Endothelial cell of umbilical vein (primary cell): ENCODE data around the gene DCAF4. TPM values are rescaled to one million over a fixed set of nuclear protein-coding genes. Genes with fewer than 3 reads are reported as not detected.

Experiments used
- BruUV-seq: library from RNA; stranded (reverse); fragments of 400-500 nt; replicated peaks from 2 replicates; lab custom pipeline; 2021; lab: Mats Ljungman, UMichigan
- CTCF ChIA-PET: fragments of 300-600, 350-600 bp; sonication (Branson Sonifier 250); formaldehyde crosslinking; loops from one replicate; lab custom pipeline; 2021; ENCODE audit warnings: antibody characterized with exemption, inconsistent platforms; lab: Charles Lee
- POLR2A ChIA-PET: fragments of 300-600, 350-600 bp; sonication (Branson Sonifier 250); formaldehyde crosslinking; loops from one replicate; lab custom pipeline; 2021; ENCODE audit warnings: antibody characterized with exemption, inconsistent platforms; lab: Charles Lee
- DNase-seq: peaks from one replicate; pipeline ENCODE4 v3.0.0-alpha.2; 2011; ENCODE audit warnings: low read depth, low spot score
- FAIRE-seq: peaks from 2 replicates; lab custom pipeline; 2011; peaks lifted over from hg19 to GRCh38; lab: Jason Lieb, UNC
- H2AFZ ChIP-seq: 2 replicates; pipeline ENCODE4 v1.6.0; 2012; ENCODE audit warnings: low read depth, low read length, control low read depth, inconsistent platforms
- H3K27ac ChIP-seq: 2 replicates; pipeline ENCODE4 v1.5.1; 2011; ENCODE audit warnings: low read depth, mild to moderate bottlenecking, control low read depth, low read length, moderate library complexity; ENCODE audit not compliant: insufficient read depth
- H3K27me3 ChIP-seq, 2 experiments: 2 replicates each; pipeline versions ENCODE4 v1.6.0 to v1.6.1; 2011; ENCODE audit warnings: low read length in 2 of 2, mixed read lengths in 1 of 2; ENCODE audit not compliant: control insufficient read depth in 2 of 2, insufficient read depth in 2 of 2
- H3K36me3 ChIP-seq, 2 experiments: 2 replicates in 1 of 2; 3 replicates in 1 of 2; pipeline ENCODE4 v1.5.1; 2011; ENCODE audit warnings: low read length in 2 of 2, mild to moderate bottlenecking in 1 of 2, moderate library complexity in 1 of 2; ENCODE audit not compliant: control insufficient read depth in 2 of 2, insufficient read depth in 2 of 2; ENCODE audit errors: extremely low read depth in 1 of 2
- H3K4me1 ChIP-seq: 3 replicates; pipeline ENCODE4 v1.5.1; 2011; ENCODE audit warnings: mild to moderate bottlenecking, low read length; ENCODE audit not compliant: control insufficient read depth, insufficient read depth; ENCODE audit errors: extremely low read depth
- H3K4me2 ChIP-seq: 2 replicates; pipeline ENCODE4 v1.6.1; 2011; ENCODE audit warnings: low read length, control low read depth, mixed read lengths; ENCODE audit not compliant: insufficient read depth
- H3K4me3 ChIP-seq, 3 experiments: fragments of 200-600 bp in 1 of 3; sonication (generic), shearing (Covaris generic) in 1 of 3; replicated peaks in 1 of 3; 2 replicates each; pipeline ENCODE4 v1.5.1; 2011 to 2016; ENCODE audit warnings: control low read depth in 3 of 3, low read length in 3 of 3, mild to moderate bottlenecking in 2 of 3, inconsistent platforms in 1 of 3, low read depth in 1 of 3, moderate library complexity in 1 of 3; ENCODE audit not compliant: insufficient read depth in 1 of 3
- H3K79me2 ChIP-seq: 2 replicates; pipeline ENCODE4 v1.6.0; 2012; ENCODE audit warnings: low read length, inconsistent platforms; ENCODE audit not compliant: control insufficient read depth, insufficient read depth
- H3K9ac ChIP-seq: replicated peaks from 2 replicates; pipeline ENCODE3; 2011; ENCODE audit warnings: low read length, control low read depth; ENCODE audit not compliant: insufficient read depth; ENCODE audit errors: extremely low read depth
- H3K9me1 ChIP-seq: replicated peaks from 3 replicates; pipeline ENCODE4 v1.6.0; 2011; ENCODE audit warnings: mild to moderate bottlenecking, low read length; ENCODE audit not compliant: control insufficient read depth, insufficient read depth; ENCODE audit errors: extremely low read depth
- H3K9me3 ChIP-seq: replicated peaks from 2 replicates; pipeline ENCODE4 v1.5.1; 2012; ENCODE audit warnings: low read length, inconsistent platforms; ENCODE audit not compliant: control insufficient read depth, insufficient read depth
- H4K20me1 ChIP-seq: replicated peaks from 2 replicates; pipeline ENCODE3; 2011; ENCODE audit warnings: mild to moderate bottlenecking, low read length; ENCODE audit not compliant: control insufficient read depth, insufficient read depth; ENCODE audit errors: extremely low read depth
- EZH2 ChIP-seq: IDR thresholded peaks from 2 replicates; pipeline ENCODE4 v1.6.1; 2012; ENCODE audit warnings: borderline replicate concordance, low read depth, mild to moderate bottlenecking, moderate library complexity, low read length, inconsistent platforms; ENCODE audit not compliant: severe bottlenecking
- FOS ChIP-seq: IDR thresholded peaks from 2 replicates; pipeline ENCODE4 v1.6.1; 2011; ENCODE audit warnings: mild to moderate bottlenecking, low read length, moderate library complexity, borderline replicate concordance; ENCODE audit not compliant: insufficient read depth
- GATA2 ChIP-seq: IDR thresholded peaks from 2 replicates; pipeline ENCODE4 v1.7.0; 2011; ENCODE audit warnings: low read depth, mild to moderate bottlenecking, moderate library complexity, mixed read lengths, low read length; ENCODE audit not compliant: insufficient read length, insufficient read depth
- JUN ChIP-seq: IDR thresholded peaks from 2 replicates; pipeline ENCODE4 v1.6.1; 2011; ENCODE audit warnings: borderline replicate concordance, low read depth; ENCODE audit not compliant: insufficient read length, insufficient read depth
- MAX ChIP-seq: IDR thresholded peaks from 2 replicates; pipeline ENCODE4 v1.6.1; 2011; ENCODE audit not compliant: insufficient read depth, insufficient read length
- MYC ChIP-seq: IDR thresholded peaks from one replicate; pipeline ENCODE4 v1.6.1; 2011; ENCODE audit warnings: mild to moderate bottlenecking, low read depth, low read length
- POLR2A ChIP-seq: IDR thresholded peaks from 2 replicates; pipeline ENCODE4 v1.6.1; 2012; ENCODE audit warnings: low read depth, mild to moderate bottlenecking, control low read depth, low read length
- POLR2AphosphoS5 ChIP-seq: IDR thresholded peaks from 2 replicates; pipeline ENCODE4 v1.6.1; 2012; ENCODE audit warnings: low read depth, mild to moderate bottlenecking, control low read depth, low read length, moderate library complexity; ENCODE audit not compliant: insufficient read depth
- dilution Hi-C: fragments of 300-500 bp; cut with MboI; formaldehyde crosslinking; loops from one replicate; pipeline ENCODE4 v1.15.0; 2019; ENCODE audit warnings: low sequenced_read_pairs; ENCODE audit not compliant: extremely low pct_ligation_motif_present
- intact Hi-C: fragments of 100-400 bp; cut with micrococcal nuclease; formaldehyde crosslinking; loops from one replicate; pipeline ENCODE4 v1.10.0; 2022
- polyA plus RNA-seq, 4 experiments: library from polyadenylated mRNA; depleted of rRNA in 3 of 4; stranded (reverse) in 3 of 4; unstranded in 1 of 4; fragments of >200 nt; gene quantifications; 2 replicates each; pipeline versions ENCODE4 v1.2.1 to v1.2.3, GENCODE V29; 2011 to 2012; ENCODE audit warnings: missing spikeins in 1 of 4
- total RNA-seq: library from RNA; stranded (reverse); gene quantifications from 2 replicates; pipeline ENCODE4 v1.2.3, GENCODE V29; 2021
- TF ChIP-seq, protein P1 (sequence below), 2 donors: IDR thresholded peaks; 1 replicate in 1 of 2; 2 replicates in 1 of 2; pipeline ENCODE4 v1.5.1; 2011; ENCODE audit warnings: low read length in 2 of 2, mild to moderate bottlenecking in 2 of 2, moderate library complexity in 2 of 2, control low read depth in 1 of 2, inconsistent platforms in 1 of 2, low read depth in 1 of 2; ENCODE audit not compliant: insufficient read depth in 1 of 2; ENCODE audit errors: extremely low read depth in 1 of 2

Gene DCAF4
- total and polyA plus RNA-seq, 2 donors (not counting 3 experiments of a cell fraction or from before 2014, with no cell fraction given), result 8.6 to 15.8 TPM

GRCh38 chr14:72942934-72943333, 16.7 kb downstream of the DCAF4 start:
- Histone ChIP-seq H4K20me1 (no peaks in the 10 kb centered on the region), H2AFZ (no peak overlapping the region), H3K79me2 (no peaks in the 10 kb centered on the region), H3K4me2 (no peak overlapping the region), H3K9me1 (no peaks in the 10 kb centered on the region), H3K36me3 (peaks cover 2 to 14% of the 10 kb centered on the region in 2 experiments), H3K9me3 (no peaks in the 10 kb centered on the region), H3K27me3 (no peaks in the 10 kb centered on the region), H3K27ac (no peak overlapping the region), H3K4me1 (no peaks in the 10 kb centered on the region), H3K9ac (no peak overlapping the region), H3K4me3 (no peak overlapping the region)
- TF ChIP-seq EZH2 (no peak), GATA2 (no peak), MYC (no peak), JUN (no peak), FOS (no peak), POLR2A (no peak), POLR2AphosphoS5 (no peak), MAX (no peak)
- TF ChIP-seq, protein P1, sequence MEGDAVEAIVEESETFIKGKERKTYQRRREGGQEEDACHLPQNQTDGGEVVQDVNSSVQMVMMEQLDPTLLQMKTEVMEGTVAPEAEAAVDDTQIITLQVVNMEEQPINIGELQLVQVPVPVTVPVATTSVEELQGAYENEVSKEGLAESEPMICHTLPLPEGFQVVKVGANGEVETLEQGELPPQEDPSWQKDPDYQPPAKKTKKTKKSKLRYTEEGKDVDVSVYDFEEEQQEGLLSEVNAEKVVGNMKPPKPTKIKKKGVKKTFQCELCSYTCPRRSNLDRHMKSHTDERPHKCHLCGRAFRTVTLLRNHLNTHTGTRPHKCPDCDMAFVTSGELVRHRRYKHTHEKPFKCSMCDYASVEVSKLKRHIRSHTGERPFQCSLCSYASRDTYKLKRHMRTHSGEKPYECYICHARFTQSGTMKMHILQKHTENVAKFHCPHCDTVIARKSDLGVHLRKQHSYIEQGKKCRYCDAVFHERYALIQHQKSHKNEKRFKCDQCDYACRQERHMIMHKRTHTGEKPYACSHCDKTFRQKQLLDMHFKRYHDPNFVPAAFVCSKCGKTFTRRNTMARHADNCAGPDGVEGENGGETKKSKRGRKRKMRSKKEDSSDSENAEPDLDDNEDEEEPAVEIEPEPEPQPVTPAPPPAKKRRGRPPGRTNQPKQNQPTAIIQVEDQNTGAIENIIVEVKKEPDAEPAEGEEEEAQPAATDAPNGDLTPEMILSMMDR (IDR thresholded peaks at IDR 0.05; ENCODE audit: extremely low read depth in 1 of 2, insufficient read depth in 1 of 2, low read depth in 1 of 2, low read length in 2 of 2), result no peak
- ChIA-PET CTCF (interaction anchor here (7.7 kb wide), 1 partner anchor 429 kb away, joined by 47 read pairs; no protein-coding TSS in a partner anchor), POLR2A (no interaction called here)
- BruUV-seq, result no TSS peak
- intact Hi-C loops (no loop called here), dilution Hi-C loops (no loop called here)
- no peak for DNase-seq
- no peak for FAIRE-seq
